HL-60 (cell line): ENCODE results near the gene STEAP1B.
"Not testable (repeated sequence)": the region's sequence is repeated elsewhere in the genome, so short reads cannot be mapped to it uniquely, and the experiment has no call there.

Experiments
- CTCF ChIP-seq: IDR thresholded peaks from one replicate; pipeline ENCODE4 v1.5.1; 2011; ENCODE audit warnings: low read length, control low read depth, inconsistent platforms; ENCODE audit not compliant: insufficient read depth
- GABPA ChIP-seq: IDR thresholded peaks from 2 replicates; pipeline ENCODE4 v1.6.1; 2012; ENCODE audit warnings: low read depth
- POLR2AphosphoS5 ChIP-seq: IDR thresholded peaks from 2 replicates; pipeline ENCODE4 v1.6.1; 2012; ENCODE audit warnings: low read depth

GRCh38 chr7:22516950-22517349, 17.0 kb upstream of the STEAP1B start:
- not testable (repeated sequence) for TF ChIP-seq GABPA, POLR2AphosphoS5, CTCF
